CD4-positive, alpha-beta memory T cell (primary cell): Measurements from ENCODE around the gene ARID5B. TPM values are rescaled to one million over a fixed set of nuclear protein-coding genes. Genes with fewer than 3 reads are reported as not detected.

Source experiments
- CTCF ChIA-PET: fragments of 350-600 bp; sonication (Branson Sonifier 250); formaldehyde crosslinking; loops from one replicate; lab custom pipeline; 2021; ENCODE audit warnings: inconsistent platforms; ENCODE audit not compliant: partially characterized antibody; lab: Charles Lee
- POLR2A ChIA-PET: fragments of 350-600 bp; sonication (Branson Sonifier 250); formaldehyde crosslinking; loops from one replicate; lab custom pipeline; 2021; ENCODE audit not compliant: partially characterized antibody; lab: Charles Lee
- DNase-seq, 5 donors: peaks; one replicate each; pipeline versions ENCODE4 v3.0.0 to v3.0.0-alpha.2; 2020 to 2022; ENCODE audit warnings: mixed read lengths in 1 of 5
- H3K27ac ChIP-seq: one replicate; pipeline ENCODE4 v1.7.0; 2013; ENCODE audit warnings: low read depth, low read length
- H3K27me3 ChIP-seq: 2 replicates; pipeline ENCODE4 v1.7.0; 2013; ENCODE audit warnings: mild to moderate bottlenecking, low read length, moderate library complexity; ENCODE audit not compliant: insufficient read depth
- H3K36me3 ChIP-seq: 2 replicates; pipeline ENCODE4 v1.7.0; 2013; ENCODE audit warnings: mild to moderate bottlenecking, low read length, moderate library complexity; ENCODE audit not compliant: insufficient read depth
- H3K4me1 ChIP-seq: 2 replicates; pipeline ENCODE4 v1.7.0; 2013; ENCODE audit warnings: mild to moderate bottlenecking, low read length, moderate library complexity; ENCODE audit not compliant: insufficient read depth
- H3K4me3 ChIP-seq, 2 donors: one replicate each; pipeline ENCODE4 v1.7.0; 2013; ENCODE audit warnings: low read length in 2 of 2, mild to moderate bottlenecking in 1 of 2
- H3K9me3 ChIP-seq, 2 donors: one replicate each; pipeline ENCODE4 v1.7.0; 2013; ENCODE audit warnings: low read length in 2 of 2, control low read depth in 1 of 2; ENCODE audit not compliant: control insufficient read depth in 1 of 2
- H3K27ac Mint-ChIP-seq, 7 donors: one replicate each; pipeline ENCODE4 v1.8.0; 2020 to 2021; ENCODE audit warnings: mixed read lengths in 7 of 7, mild to moderate bottlenecking in 6 of 7, inconsistent platforms in 3 of 7, moderate library complexity in 3 of 7
- H3K27me3 Mint-ChIP-seq, 2 donors: one replicate each; pipeline ENCODE4 v1.8.0; 2020 to 2021; ENCODE audit warnings: mixed read lengths in 2 of 2
- H3K36me3 Mint-ChIP-seq, 2 donors: one replicate each; pipeline ENCODE4 v1.8.0; 2020 to 2021; ENCODE audit warnings: mixed read lengths in 2 of 2, inconsistent platforms in 1 of 2, mild to moderate bottlenecking in 1 of 2
- H3K4me1 Mint-ChIP-seq, 4 donors: one replicate each; pipeline ENCODE4 v1.8.0; 2020 to 2021; ENCODE audit warnings: mixed read lengths in 4 of 4, mild to moderate bottlenecking in 1 of 4
- H3K4me3 Mint-ChIP-seq, 8 donors: one replicate each; pipeline ENCODE4 v1.8.0; 2020 to 2021; ENCODE audit warnings: mixed read lengths in 8 of 8, mild to moderate bottlenecking in 7 of 8, moderate library complexity in 6 of 8, inconsistent platforms in 3 of 8
- H3K9me3 Mint-ChIP-seq, 8 donors: one replicate each; pipeline ENCODE4 v1.8.0; 2020 to 2021; ENCODE audit warnings: mixed read lengths in 8 of 8, mild to moderate bottlenecking in 5 of 8, inconsistent platforms in 3 of 8, moderate library complexity in 1 of 8
- intact Hi-C: fragments of 100-400 bp; cut with micrococcal nuclease; formaldehyde crosslinking; loops from one replicate; pipeline ENCODE4 v1.15.1; 2023
- polyA plus RNA-seq, 2 donors: library from polyadenylated mRNA; unstranded; fragments of 300-500 nt; fragmentation: Illumina TruSeq; gene quantifications; one replicate each; pipeline ENCODE4 v1.2.3, GENCODE V29; 2021
- total RNA-seq, 2 experiments: library from RNA; stranded (reverse); gene quantifications; one replicate each; pipeline ENCODE4 v1.2.3, GENCODE V29; 2021

Gene ARID5B
- total and polyA plus RNA-seq, 4 experiments from 2014 or later = 30.9 to 49.6 (median 41.9) TPM

DNA sequence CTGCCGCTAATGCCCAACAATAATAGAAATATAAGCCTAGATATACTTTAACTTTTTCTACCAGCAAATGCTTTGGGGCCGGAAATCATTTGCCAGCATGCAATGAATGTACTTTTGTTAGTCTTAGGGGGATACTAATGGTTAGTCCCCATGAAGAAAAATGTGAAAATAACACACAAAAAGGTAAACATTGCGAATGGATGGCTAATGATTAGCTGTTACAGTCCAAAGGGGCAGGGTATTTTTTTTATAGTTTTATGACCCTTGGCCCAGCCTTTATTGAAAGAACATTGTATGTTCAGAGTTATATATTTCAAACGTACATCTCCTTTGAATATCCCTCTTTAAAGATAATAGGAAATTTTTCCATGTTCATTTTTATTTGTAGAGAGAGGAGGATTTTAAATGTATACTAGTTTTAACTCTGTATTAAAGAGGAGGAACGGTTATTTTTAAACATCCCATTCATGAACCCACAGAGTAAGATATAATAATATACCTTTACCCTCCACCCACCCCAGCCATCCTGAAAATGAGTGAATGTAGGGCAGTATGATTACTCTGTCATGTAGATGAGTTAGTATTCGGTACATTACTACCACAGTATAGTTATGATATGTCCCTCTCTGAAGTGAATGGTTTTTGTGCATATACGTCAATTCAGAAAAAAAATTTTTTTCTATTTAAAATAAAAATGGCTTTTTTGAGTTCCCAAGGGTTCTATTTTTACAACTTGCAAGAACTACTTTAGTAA is 63.6 kb downstream of the ARID5B start:
- intact Hi-C loops = no loop called here

GRCh38 chr10:61965703-61966395 is 64.3 kb downstream of the ARID5B start:
- intact Hi-C loops = no loop called here
- Histone ChIP-seq H3K27me3 (no peaks in the 10 kb centered on the region), H3K9me3 (no peaks in the 10 kb centered on the region), H3K4me3 (no peak overlapping the region), H3K27ac (no peak overlapping the region), H3K4me1 (peaks cover 68% of the 10 kb centered on the region), H3K36me3 (no peaks in the 10 kb centered on the region)
- no peak for DNase-seq
- H3K4me3 Mint-ChIP-seq = peak overlapping the region in 1 of 8 donors; percentile 25
- H3K36me3 Mint-ChIP-seq = peaks cover 49 to 63% of the 10 kb centered on the region in 2 donors
- H3K27me3 Mint-ChIP-seq = no peaks in the 10 kb centered on the region
- H3K9me3 Mint-ChIP-seq = peaks cover 0 to 5% (median 0%) of the 10 kb centered on the region in 8 donors
- H3K4me1 Mint-ChIP-seq = peaks cover 47 to 81% (median 63%) of the 10 kb centered on the region in 4 donors
- ChIA-PET CTCF (no interaction called here), POLR2A (no interaction called here)
- peak overlapping the region in 3 of 7 donors; percentile 50 to 65 (median 59) for H3K27ac Mint-ChIP-seq

More for the DNA sequence above, 63.6 kb downstream of the ARID5B start:
- no peaks in the 10 kb centered on the region for H3K9me3 ChIP-seq
- peaks cover 69% of the 10 kb centered on the region for H3K4me1 ChIP-seq
- H3K9me3 Mint-ChIP-seq = peaks cover 0 to 5% (median 0%) of the 10 kb centered on the region in 8 donors
- H3K4me1 Mint-ChIP-seq = peaks cover 43 to 79% (median 60%) of the 10 kb centered on the region in 4 donors
- H3K27me3 ChIP-seq = no peaks in the 10 kb centered on the region
- H3K36me3 ChIP-seq = no peaks in the 10 kb centered on the region
- H3K27me3 Mint-ChIP-seq = no peaks in the 10 kb centered on the region
- H3K27ac Mint-ChIP-seq = peak overlapping the region in 2 of 7 donors; percentile 45 to 71
- no peak for DNase-seq
- H3K36me3 Mint-ChIP-seq = peaks cover 45 to 57% of the 10 kb centered on the region in 2 donors
- H3K4me3 ChIP-seq = no peak overlapping the region
- H3K4me3 Mint-ChIP-seq = no peak overlapping the region
- CTCF ChIA-PET = interaction anchor here (0.7 kb wide), 1 partner anchor 67 kb away, joined by 3 read pairs; no protein-coding TSS in a partner anchor
- POLR2A ChIA-PET = interaction anchor here (1.3 to 7.4 kb wide), 2 partner anchors 22 to 63 kb away, joined by 3 to 61 read pairs; partner anchors contain the start of gene ARID5B
- H3K27ac ChIP-seq = no peak overlapping the region

- no peak overlapping the region for H3K27ac ChIP-seq
- ChIA-PET POLR2A (interaction anchor here (1.3 kb wide), 1 partner anchor 21 kb away, joined by 3 read pairs; no protein-coding TSS in a partner anchor), CTCF (interaction anchor here (1.2 kb wide), 1 partner anchor 17 kb away, joined by 5 read pairs; no protein-coding TSS in a partner anchor)
- H3K4me3 ChIP-seq = no peak overlapping the region
- H3K27ac Mint-ChIP-seq = no peak overlapping the region
- H3K4me3 Mint-ChIP-seq = no peak overlapping the region
- no peak for DNase-seq
- peaks cover 0 to 5% (median 0%) of the 10 kb centered on the region in 8 donors for H3K9me3 Mint-ChIP-seq
- H3K27me3 Mint-ChIP-seq = no peaks in the 10 kb centered on the region
- intact Hi-C loops = no loop called here
- peaks cover 42 to 75% (median 57%) of the 10 kb centered on the region in 4 donors for H3K4me1 Mint-ChIP-seq
- H3K4me1 ChIP-seq = peaks cover 54% of the 10 kb centered on the region
- no peaks in the 10 kb centered on the region for H3K9me3 ChIP-seq
- no peaks in the 10 kb centered on the region for H3K36me3 ChIP-seq
- no peaks in the 10 kb centered on the region for H3K27me3 ChIP-seq
- H3K36me3 Mint-ChIP-seq = peaks cover 50 to 57% of the 10 kb centered on the region in 2 donors
Measured at GRCh38 chr10:61967298-61967697, 65.8 kb downstream of the ARID5B start.

DNA sequence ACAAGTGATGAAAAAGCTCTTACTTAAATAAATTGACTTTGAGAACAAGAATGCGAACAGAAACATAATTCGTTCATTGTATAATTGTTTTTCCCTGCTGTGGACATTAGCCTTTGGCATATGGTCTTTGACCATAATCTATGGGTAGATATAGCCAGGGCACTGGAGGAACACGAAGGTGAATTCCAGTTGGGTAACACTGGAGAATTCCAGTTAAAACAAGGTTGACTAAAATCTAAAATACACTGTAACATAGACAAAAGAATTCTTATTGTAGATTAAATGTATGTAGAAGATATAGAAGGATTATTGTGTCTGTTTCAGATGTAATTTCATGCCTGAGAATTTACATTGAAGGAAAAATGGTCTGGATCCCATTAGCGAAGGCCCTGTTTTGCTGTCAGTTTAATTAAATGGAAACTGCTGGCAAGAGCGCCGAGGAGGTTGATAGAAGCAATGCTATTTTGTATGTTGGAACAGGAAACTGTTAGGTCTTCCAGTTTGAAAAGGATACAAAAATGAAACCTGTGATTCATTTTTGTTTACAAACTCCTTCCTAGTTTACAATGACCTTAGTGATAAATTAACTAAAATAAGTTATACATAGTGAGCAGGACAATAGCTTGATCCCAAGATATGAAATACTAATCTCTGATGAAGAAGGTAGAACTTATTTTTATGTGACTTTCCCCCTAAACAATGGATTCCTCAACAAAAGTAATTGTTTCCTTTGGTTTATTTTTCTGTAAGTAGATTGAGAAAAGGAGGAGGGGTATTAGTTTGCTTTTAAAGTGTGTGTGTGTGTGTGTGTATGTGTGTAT is 68.9 kb downstream of the ARID5B start:
- intact Hi-C loops = loop anchor here (2.0 kb wide), 1 partner anchor 22 kb away; no protein-coding TSS in a partner anchor
- no peak overlapping the region for H3K4me3 ChIP-seq
- no peak overlapping the region for H3K27ac ChIP-seq
- no peaks in the 10 kb centered on the region for H3K27me3 ChIP-seq
- H3K27ac Mint-ChIP-seq = peak overlapping the region in 6 of 7 donors; percentile 11 to 83 (median 73)
- peaks cover 0 to 5% (median 0%) of the 10 kb centered on the region in 8 donors for H3K9me3 Mint-ChIP-seq
- H3K36me3 Mint-ChIP-seq = peaks cover 44 to 49% of the 10 kb centered on the region in 2 donors
- H3K4me1 Mint-ChIP-seq = peaks cover 24 to 62% (median 45%) of the 10 kb centered on the region in 4 donors
- ChIA-PET POLR2A (interaction anchor here (1.0 kb wide), 1 partner anchor 18 kb away, joined by 4 read pairs; no protein-coding TSS in a partner anchor), CTCF (interaction anchor here (1.3 kb wide), 1 partner anchor 67 kb away, joined by 3 read pairs; no protein-coding TSS in a partner anchor)
- peak overlapping the region in 2 of 8 donors; percentile 2 to 8 for H3K4me3 Mint-ChIP-seq
- H3K4me1 ChIP-seq = peaks cover 28% of the 10 kb centered on the region
- H3K36me3 ChIP-seq = no peaks in the 10 kb centered on the region
- H3K9me3 ChIP-seq = no peaks in the 10 kb centered on the region
- no peak for DNase-seq
- no peaks in the 10 kb centered on the region for H3K27me3 Mint-ChIP-seq

- H3K4me1 Mint-ChIP-seq = peaks cover 24 to 60% (median 44%) of the 10 kb centered on the region in 4 donors
- no peak overlapping the region for H3K4me3 Mint-ChIP-seq
- Histone ChIP-seq H3K4me1 (peaks cover 23% of the 10 kb centered on the region), H3K27ac (no peak overlapping the region), H3K4me3 (no peak overlapping the region), H3K9me3 (no peaks in the 10 kb centered on the region), H3K27me3 (no peaks in the 10 kb centered on the region), H3K36me3 (no peaks in the 10 kb centered on the region)
- no peak for DNase-seq
- H3K36me3 Mint-ChIP-seq = peaks cover 44 to 51% of the 10 kb centered on the region in 2 donors
- no peaks in the 10 kb centered on the region for H3K27me3 Mint-ChIP-seq
- H3K27ac Mint-ChIP-seq = peak overlapping the region in 6 of 7 donors; percentile 11 to 83 (median 66)
- ChIA-PET CTCF (interaction anchor here (1.3 kb wide), 1 partner anchor 67 kb away, joined by 3 read pairs; no protein-coding TSS in a partner anchor), POLR2A (interaction anchor here (1.0 kb wide), 1 partner anchor 17 kb away, joined by 4 read pairs; no protein-coding TSS in a partner anchor)
- intact Hi-C loops = loop anchor here (2.0 kb wide), 1 partner anchor 22 kb away; no protein-coding TSS in a partner anchor
- H3K9me3 Mint-ChIP-seq = peaks cover 0 to 3% (median 0%) of the 10 kb centered on the region in 8 donors
Measured at GRCh38 chr10:61971003-61971325, 69.5 kb downstream of the ARID5B start.

GRCh38 chr10:61973169-61973568 is 71.7 kb downstream of the ARID5B start:
- H3K9me3 Mint-ChIP-seq = peaks cover 0 to 9% (median 2%) of the 10 kb centered on the region in 8 donors
- Histone ChIP-seq H3K4me3 (no peak overlapping the region), H3K27ac (no peak overlapping the region), H3K27me3 (no peaks in the 10 kb centered on the region), H3K9me3 (no peaks in the 10 kb centered on the region), H3K36me3 (no peaks in the 10 kb centered on the region), H3K4me1 (peaks cover 10% of the 10 kb centered on the region)
- ChIA-PET POLR2A (interaction anchor here (0.9 to 3.1 kb wide), 4 partner anchors 11 to 73 kb away, joined by 3 to 11 read pairs (median 4); no protein-coding TSS in a partner anchor), CTCF (no interaction called here)
- H3K4me3 Mint-ChIP-seq = no peak overlapping the region
- peak overlapping the region in 3 of 7 donors; percentile 36 to 46 (median 43) for H3K27ac Mint-ChIP-seq
- H3K4me1 Mint-ChIP-seq = peaks cover 17 to 41% (median 33%) of the 10 kb centered on the region in 4 donors
- DNase-seq = no peak
- intact Hi-C loops = no loop called here
- peaks cover 38 to 45% of the 10 kb centered on the region in 2 donors for H3K36me3 Mint-ChIP-seq
- no peaks in the 10 kb centered on the region for H3K27me3 Mint-ChIP-seq
